HG03025 (cell line): ENCODE results near the gene LOXHD1.

Experiments
- ATAC-seq: cut with Tn5 transposase; IDR thresholded peaks from one replicate; pipeline ENCODE4 v1.9.1; 2021; ENCODE audit warnings: mild to moderate bottlenecking, moderate library complexity; ENCODE audit not compliant: unreplicated experiment, low FRiP score

Gene LOXHD1

GRCh38 chr18:46428368-46428767, 228.7 kb downstream of the LOXHD1 start:
- no peak for ATAC-seq

- ATAC-seq = no peak
Observed at GRCh38 chr18:46427216-46427995, 229.6 kb downstream of the LOXHD1 start.
